PC-3 (cell line): ENCODE results near the gene DUS1L. TPM values are rescaled to one million over a fixed set of nuclear protein-coding genes. Genes with fewer than 3 reads are reported as not detected.

Experiments used
- ATAC-seq: fragments of 200-7000 bp; cut with Tn5 transposase; 2 replicates; pipeline ENCODE4 v1.9.1; 2020; ENCODE audit warnings: mild to moderate bottlenecking, moderate library complexity
- BruUV-seq: library from RNA; stranded (reverse); fragments of 400-500 nt; replicated peaks from 2 replicates; lab custom pipeline; 2021; lab: Mats Ljungman, UMichigan
- CTCF ChIA-PET: fragments of 300-600 bp; sonication (Branson Sonifier 250); formaldehyde crosslinking; loops from one replicate; lab custom pipeline; 2022; ENCODE audit warnings: antibody characterized with exemption; lab: Charles Lee
- POLR2A ChIA-PET: fragments of 300-600 bp; sonication (Branson Sonifier 250); formaldehyde crosslinking; loops from one replicate; lab custom pipeline; 2022; ENCODE audit warnings: antibody characterized with exemption; ENCODE audit not compliant: unreplicated experiment; lab: Charles Lee
- DNase-seq: peaks from one replicate; pipeline ENCODE4 v3.0.0-alpha.2; 2015
- H2AFZ ChIP-seq: fragments of 300-600 bp; sonication (generic); 2 replicates; pipeline ENCODE4 v1.6.0; 2016; ENCODE audit warnings: antibody characterized with exemption, low read length
- H3F3A ChIP-seq: fragments of 300-600 bp; sonication (generic); one replicate; pipeline ENCODE4 v1.6.0; 2017; ENCODE audit warnings: antibody characterized with exemption, low read length, control low read depth, mild to moderate bottlenecking; ENCODE audit not compliant: unreplicated experiment
- H3K27ac ChIP-seq: fragments of 300-600 bp; sonication (generic); 2 replicates; pipeline ENCODE4 v1.5.1; 2016; ENCODE audit warnings: mild to moderate bottlenecking, low read length
- H3K27me3 ChIP-seq: fragments of 300-600 bp; sonication (generic); 2 replicates; pipeline ENCODE4 v1.6.1; 2016; ENCODE audit warnings: low read length, mixed read lengths
- H3K36me3 ChIP-seq: fragments of 300-600 bp; sonication (generic); 2 replicates; pipeline ENCODE4 v1.6.1; 2016; ENCODE audit warnings: low read depth, mixed run types, low read length, mixed read lengths
- H3K4me1 ChIP-seq: fragments of 300-600 bp; sonication (generic); 2 replicates; pipeline ENCODE4 v1.5.1; 2016; ENCODE audit warnings: low read length; ENCODE audit not compliant: insufficient read depth
- H3K4me2 ChIP-seq: fragments of 300-600 bp; sonication (generic); 2 replicates; pipeline ENCODE4 v1.6.0; 2016; ENCODE audit warnings: low read length
- H3K4me3 ChIP-seq: fragments of 300-600 bp; sonication (generic); 2 replicates; pipeline ENCODE4 v1.5.1; 2016; ENCODE audit warnings: mild to moderate bottlenecking, low read length, mixed read lengths
- H3K79me2 ChIP-seq: fragments of 300-600 bp; sonication (generic); 2 replicates; pipeline ENCODE4 v1.6.1; 2017; ENCODE audit warnings: low read length, mixed read lengths
- H3K9ac ChIP-seq: fragments of 300-600 bp; sonication (generic); 2 replicates; pipeline ENCODE4 v1.6.0; 2016; ENCODE audit warnings: mild to moderate bottlenecking, low read length
- H3K9me2 ChIP-seq: fragments of 300-600 bp; sonication (generic); replicated peaks from 2 replicates; pipeline ENCODE4 v1.6.1; 2016; ENCODE audit warnings: mixed run types, low read length, mixed read lengths
- H3K9me3 ChIP-seq: fragments of 300-600 bp; sonication (generic); 2 replicates; pipeline ENCODE4 v1.6.1; 2016; ENCODE audit warnings: low read length, mixed read lengths
- H4K20me1 ChIP-seq: fragments of 300-600 bp; sonication (generic); 2 replicates; pipeline ENCODE4 v1.6.1; 2016; ENCODE audit warnings: low read length, mixed read lengths
- CTCF ChIP-seq: fragments of 300-600 bp; sonication (generic); conservative IDR thresholded peaks from 2 replicates; pipeline ENCODE4 v1.5.1; 2017; ENCODE audit warnings: antibody characterized with exemption, low read depth, mild to moderate bottlenecking, low read length
- EZH2 ChIP-seq: fragments of 300-600 bp; sonication (generic); IDR thresholded peaks from one replicate; pipeline ENCODE4 v1.6.1; 2017; ENCODE audit warnings: antibody characterized with exemption, mild to moderate bottlenecking, low read length; ENCODE audit not compliant: unreplicated experiment
- EZH2phosphoT487 ChIP-seq: fragments of 300-600 bp; sonication (generic); IDR thresholded peaks from 2 replicates; pipeline ENCODE4 v1.6.1; 2018; ENCODE audit warnings: mild to moderate bottlenecking, antibody characterized with exemption, low read length, borderline replicate concordance
- intact Hi-C: fragments of 100-400 bp; cut with micrococcal nuclease; formaldehyde crosslinking; loops from 2 replicates; pipeline ENCODE4 v1.9.0; 2023
- total RNA-seq: library from RNA; depleted of rRNA; stranded (reverse); fragments of >200 nt; gene quantifications from 2 replicates; pipeline ENCODE4 v1.2.3, GENCODE V29; 2014

Gene DUS1L
- total RNA-seq, 1 experiment from 2014 or later, result 205 TPM

DNA sequence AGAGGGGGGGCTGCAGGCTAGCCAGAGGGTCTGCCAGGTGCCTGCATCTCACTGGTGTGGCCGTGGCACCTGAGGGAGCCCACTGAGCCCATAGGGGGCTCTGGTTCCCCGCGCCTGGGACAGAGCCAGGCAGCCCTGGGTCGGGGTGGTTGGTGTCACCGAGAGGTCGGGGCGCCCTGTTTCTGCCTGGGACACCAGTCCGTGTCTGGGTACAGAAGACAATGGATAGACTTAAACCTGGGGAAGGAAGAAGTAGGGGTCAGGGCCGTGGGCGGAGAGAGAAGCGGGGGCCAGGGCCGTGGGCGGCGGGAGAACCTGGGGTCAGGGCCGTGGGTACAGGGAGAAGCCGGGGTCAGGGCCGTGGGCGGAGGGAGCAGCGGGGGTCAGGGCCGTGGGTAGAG is 17.0 kb downstream of the DUS1L start:
- no peak for DNase-seq
- H3F3A ChIP-seq, result no peaks in the 10 kb centered on the region
- no peaks in the 10 kb centered on the region for H3K27me3 ChIP-seq
- intact Hi-C loops, result no loop called here
- no peaks in the 10 kb centered on the region for H4K20me1 ChIP-seq
- POLR2A ChIA-PET, result no interaction called here
- H3K4me2 ChIP-seq, result no peak overlapping the region
- TF ChIP-seq CTCF (no peak), EZH2 (no peak), EZH2phosphoT487 (no peak)
- no peak overlapping the region for H3K4me3 ChIP-seq
- H3K27ac ChIP-seq, result no peak overlapping the region
- H2AFZ ChIP-seq, result no peak overlapping the region
- no peak overlapping the region for H3K9ac ChIP-seq
- CTCF ChIA-PET, result no interaction called here
- H3K9me2 ChIP-seq, result no peaks in the 10 kb centered on the region
- ATAC-seq, result no peak
- H3K79me2 ChIP-seq, result peaks cover 24% of the 10 kb centered on the region
- no TSS peak for BruUV-seq
- no peaks in the 10 kb centered on the region; the same call in 1 of the 2 replicates for H3K36me3 ChIP-seq
- H3K4me1 ChIP-seq, result peaks cover 8% of the 10 kb centered on the region; the same call in 1 of the 2 replicates
- H3K9me3 ChIP-seq, result no peaks in the 10 kb centered on the region

- Histone ChIP-seq H3K27ac (no peak overlapping the region), H3K4me1 (peaks cover 4% of the 10 kb centered on the region; the same call in 1 of the 2 replicates), H3K79me2 (peaks cover 19% of the 10 kb centered on the region), H3K9me2 (no peaks in the 10 kb centered on the region), H3K9ac (no peak overlapping the region), H3K9me3 (no peaks in the 10 kb centered on the region), H3F3A (no peaks in the 10 kb centered on the region), H3K4me3 (no peak overlapping the region), H3K36me3 (no peaks in the 10 kb centered on the region; the same call in 1 of the 2 replicates), H4K20me1 (no peaks in the 10 kb centered on the region), H2AFZ (no peak overlapping the region), H3K27me3 (no peaks in the 10 kb centered on the region), H3K4me2 (no peak overlapping the region)
- ChIA-PET CTCF (no interaction called here), POLR2A (interaction anchor here (0.7 kb wide), 1 partner anchor 1018 kb away, joined by 6 read pairs; no protein-coding TSS in a partner anchor)
- DNase-seq (no peak), ATAC-seq (no peak)
- BruUV-seq, result no TSS peak
- intact Hi-C loops, result no loop called here
- TF ChIP-seq CTCF (no peak), EZH2 (no peak), EZH2phosphoT487 (no peak)
These were observed 17.6 kb downstream of the DUS1L start for GRCh38 chr17:82047914-82048570.

DNA sequence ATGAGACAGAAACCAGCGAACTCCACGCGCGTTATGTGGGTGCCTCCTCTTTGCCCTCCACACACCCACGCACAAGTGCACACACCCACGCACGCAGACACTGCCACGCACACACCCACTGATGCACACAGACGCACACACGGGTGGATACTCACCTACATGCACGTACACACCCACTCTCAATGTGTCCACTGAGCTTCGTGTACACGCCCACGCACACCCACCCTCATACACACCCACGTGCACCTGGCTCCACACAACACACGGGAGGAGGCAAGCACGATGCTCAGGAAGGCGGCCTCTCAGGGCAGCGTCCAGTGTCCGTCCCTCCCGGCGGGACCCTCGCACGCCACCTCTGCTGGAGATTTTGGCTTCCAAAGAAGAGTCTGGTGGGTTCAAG is 18.2 kb downstream of the DUS1L start:
- DNase-seq, result no peak
- Histone ChIP-seq H3F3A (no peaks in the 10 kb centered on the region), H3K36me3 (no peaks in the 10 kb centered on the region; the same call in 1 of the 2 replicates), H4K20me1 (no peaks in the 10 kb centered on the region), H3K4me2 (no peak overlapping the region), H3K4me1 (no peaks in the 10 kb centered on the region; the same call in 1 of the 2 replicates), H3K27ac (no peak overlapping the region), H3K9me2 (no peaks in the 10 kb centered on the region), H3K79me2 (peaks cover 13% of the 10 kb centered on the region), H3K9me3 (no peaks in the 10 kb centered on the region), H3K9ac (no peak overlapping the region), H2AFZ (no peak overlapping the region), H3K27me3 (no peaks in the 10 kb centered on the region), H3K4me3 (no peak overlapping the region)
- POLR2A ChIA-PET, result interaction anchor here (0.7 kb wide), 1 partner anchor 1017 kb away, joined by 6 read pairs; no protein-coding TSS in a partner anchor
- TF ChIP-seq CTCF (no peak), EZH2 (no peak)
- no peak for ATAC-seq
- no TSS peak for BruUV-seq
- intact Hi-C loops, result no loop called here
- CTCF ChIA-PET, result no interaction called here
